A673 (cell line): ENCODE measurements around the gene THYN1. TPM values are rescaled to one million over a fixed set of nuclear protein-coding genes. Genes with fewer than 3 reads are reported as not detected.

Source experiments
- BruUV-seq: library from RNA; stranded (reverse); fragments of 400-500 nt; replicated peaks from 2 replicates; lab custom pipeline; 2021; lab: Mats Ljungman, UMichigan
- CTCF ChIA-PET: fragments of 300-600 bp; sonication (Branson Sonifier 250); formaldehyde crosslinking; loops from one replicate; lab custom pipeline; 2022; ENCODE audit warnings: antibody characterized with exemption; lab: Charles Lee
- POLR2A ChIA-PET: fragments of 300-600 bp; sonication (Branson Sonifier 250); formaldehyde crosslinking; loops from one replicate; lab custom pipeline; 2022; ENCODE audit warnings: antibody characterized with exemption; ENCODE audit not compliant: low non-redundant PET; lab: Charles Lee
- DNase-seq: peaks from one replicate; pipeline ENCODE4 v3.0.0-alpha.2; 2015; ENCODE audit warnings: low spot score
- H3K27ac ChIP-seq: fragments of 200-600 bp; sonication (generic); 2 replicates; pipeline ENCODE4 v1.5.1; 2016; ENCODE audit warnings: mixed run types, low read depth, mild to moderate bottlenecking, mixed read lengths, antibody characterized with exemption, low read length; ENCODE audit not compliant: poor library complexity, severe bottlenecking
- H3K27me3 ChIP-seq: fragments of 200-600 bp; sonication (generic); replicated peaks from 2 replicates; pipeline ENCODE4 v1.6.1; 2017; ENCODE audit warnings: mixed run types, low read depth, mild to moderate bottlenecking, mixed read lengths, antibody characterized with exemption, low read length; ENCODE audit not compliant: insufficient read depth, poor library complexity
- H3K36me3 ChIP-seq: fragments of 200-600 bp; sonication (generic); 2 replicates; pipeline ENCODE4 v1.6.1; 2016; ENCODE audit warnings: mixed run types, mild to moderate bottlenecking, mixed read lengths, antibody characterized with exemption, low read length; ENCODE audit not compliant: insufficient read depth, poor library complexity, severe bottlenecking
- H3K4me1 ChIP-seq: fragments of 200-600 bp; sonication (generic); 2 replicates; pipeline ENCODE4 v1.6.1; 2017; ENCODE audit warnings: mixed run types, mild to moderate bottlenecking, mixed read lengths, antibody characterized with exemption, low read length; ENCODE audit not compliant: insufficient read depth, poor library complexity, severe bottlenecking
- H3K4me3 ChIP-seq: fragments of 200-600 bp; sonication (generic); 2 replicates; pipeline ENCODE4 v1.5.1; 2016; ENCODE audit warnings: low read depth, mixed run types, mild to moderate bottlenecking, mixed read lengths, low read length; ENCODE audit not compliant: poor library complexity, severe bottlenecking
- H3K9me3 ChIP-seq: fragments of 200-600 bp; sonication (generic); 2 replicates; pipeline ENCODE4 v1.6.1; 2016; ENCODE audit warnings: mixed run types, low read depth, mild to moderate bottlenecking, mixed read lengths, antibody characterized with exemption, low read length; ENCODE audit not compliant: poor library complexity, severe bottlenecking
- CTCF ChIP-seq: fragments of 300-800, 200-600 bp; sonication (generic); conservative IDR thresholded peaks from 2 replicates; pipeline ENCODE4 v1.5.1; 2017; ENCODE audit warnings: low read depth, mild to moderate bottlenecking, antibody characterized with exemption, low read length, moderate library complexity, mixed read lengths
- EZH2 ChIP-seq: fragments of 200-600 bp; sonication (generic); IDR thresholded peaks from 2 replicates; pipeline ENCODE4 v1.6.1; 2017; ENCODE audit warnings: borderline replicate concordance, low read depth, mild to moderate bottlenecking, mixed read lengths, antibody characterized with exemption, low read length; ENCODE audit not compliant: poor library complexity, severe bottlenecking
- intact Hi-C: fragments of 100-400 bp; cut with micrococcal nuclease; formaldehyde crosslinking; loops from one replicate; pipeline ENCODE4 v1.10.0; 2022; ENCODE audit not compliant: unreplicated experiment
- total RNA-seq: library from RNA; stranded (reverse); gene quantifications from 2 replicates; pipeline ENCODE4 v1.2.3, GENCODE V29; 2021

THYN1 gene
- total RNA-seq, 1 experiment from 2014 or later = 57.2 TPM

GRCh38 chr11:134260983-134261382 lies 7.8 kb upstream of the THYN1 start:
- H3K36me3 ChIP-seq = peaks cover 46% of the 10 kb centered on the region

GRCh38 chr11:134260503-134260902 lies 7.4 kb upstream of the THYN1 start:
- Histone ChIP-seq H3K27ac (no peak overlapping the region), H3K4me3 (no peak overlapping the region), H3K9me3 (no peaks in the 10 kb centered on the region), H3K4me1 (no peaks in the 10 kb centered on the region), H3K36me3 (peaks cover 46% of the 10 kb centered on the region), H3K27me3 (no peaks in the 10 kb centered on the region)
- POLR2A ChIA-PET = no interaction called here
- intact Hi-C loops = no loop called here
- DNase-seq = no peak
- TF ChIP-seq EZH2 (no peak), CTCF (no peak)
- BruUV-seq = no TSS peak
- CTCF ChIA-PET = no interaction called here

More at GRCh38 chr11:134260983-134261382, 7.8 kb upstream of the THYN1 start:
- ChIA-PET POLR2A (no interaction called here), CTCF (interaction anchor here (2.0 kb wide), 1 partner anchor 15 kb away, joined by 7 read pairs; no protein-coding TSS in a partner anchor)
- no peaks in the 10 kb centered on the region for H3K27me3 ChIP-seq
- no TSS peak for BruUV-seq
- no peak overlapping the region for H3K4me3 ChIP-seq
- H3K4me1 ChIP-seq = no peaks in the 10 kb centered on the region
- DNase-seq = no peak
- intact Hi-C loops = no loop called here
- TF ChIP-seq EZH2 (no peak), CTCF (no peak)
- H3K9me3 ChIP-seq = no peaks in the 10 kb centered on the region
- H3K27ac ChIP-seq = no peak overlapping the region

GRCh38 chr11:134258577-134258976 lies 5.4 kb upstream of the THYN1 start:
- CTCF ChIA-PET = no interaction called here
- DNase-seq = no peak
- intact Hi-C loops = no loop called here
- H3K4me1 ChIP-seq = peaks cover 4% of the 10 kb centered on the region
- TF ChIP-seq CTCF = no peak
- TF ChIP-seq EZH2 = no peak
- POLR2A ChIA-PET = no interaction called here
- no peaks in the 10 kb centered on the region for H3K9me3 ChIP-seq
- H3K36me3 ChIP-seq = peaks cover 42% of the 10 kb centered on the region
- no TSS peak for BruUV-seq
- H3K27ac ChIP-seq = no peak overlapping the region
- H3K27me3 ChIP-seq = no peaks in the 10 kb centered on the region
- H3K4me3 ChIP-seq = no peak overlapping the region
